ENCODE measurements around the gene PHACTR3. TPM values are rescaled to one million over a fixed set of nuclear protein-coding genes. Genes with fewer than 3 reads are reported as not detected.

The PHACTR3 gene
- total and polyA plus RNA-seq, 2 of the 8 experiments (the other 6 are each of a cell fraction or from before 2014, with no cell fraction given) = 0.05 to 0.13 TPM

GRCh38 chr20:59821201-59821600 lies 216.9 kb downstream of the PHACTR3 start:
- Histone ChIP-seq H3K79me2 (ENCODE audit: control insufficient read depth in 1 of 2, insufficient read depth in 2 of 2, low read length in 2 of 2) (no peaks in the 10 kb centered on the region), H3K4me3 (ENCODE audit: extremely low read depth in 1 of 4, insufficient read depth in 2 of 4, low read depth in 3 of 4, low read length in 4 of 4) (no peak overlapping the region), H3K14ac (ENCODE audit: insufficient read length) (no peak overlapping the region), H4K5ac (ENCODE audit: insufficient read length, low read depth, low read length) (no peak overlapping the region), H3K36me3 (ENCODE audit: control insufficient read depth in 2 of 4, insufficient read depth in 4 of 4, low read length in 3 of 4) (no peaks in the 10 kb centered on the region; a peak in 1 of 8 replicates), H3K9ac (replicated peaks in 1 of 4; ENCODE audit: extremely low read depth in 1 of 4, low read depth in 3 of 4, low read length in 3 of 4) (no peak overlapping the region), H2BK15ac (ENCODE audit: low read length) (no peak overlapping the region), H3K23ac (ENCODE audit: insufficient read length) (no peak overlapping the region), H2BK120ac (replicated peaks; ENCODE audit: low read depth, low read length) (no peak overlapping the region), H2BK12ac (ENCODE audit: low read depth, low read length) (no peak overlapping the region), H3K27ac (ENCODE audit: low read depth, low read length) (no peak overlapping the region), H4K8ac (ENCODE audit: extremely low read depth, insufficient read depth, low read length) (no peak overlapping the region), H2AK5ac (ENCODE audit: low read depth, low read length) (no peak overlapping the region), H3K4ac (replicated peaks; ENCODE audit: insufficient read length, low read depth, low read length) (no peak overlapping the region), H2AFZ (ENCODE audit: low read length) (no peak overlapping the region), H3K18ac (ENCODE audit: extremely low read depth, low read length) (no peak overlapping the region), H3K56ac (replicated peaks; ENCODE audit: insufficient read length, low read depth, low read length) (no peak overlapping the region), H3K79me1 (ENCODE audit: low read depth, low read length) (no peaks in the 10 kb centered on the region), H3K4me2 (ENCODE audit: insufficient read depth in 1 of 2, low read depth in 2 of 2, low read length in 2 of 2) (no peak overlapping the region), H2BK20ac (ENCODE audit: low read length) (no peak overlapping the region), H3K9me3 (ENCODE audit: insufficient read depth in 2 of 2, low read depth in 1 of 2, low read length in 1 of 2) (peaks cover 90 to 98% of the 10 kb centered on the region in 2 experiments), H2BK5ac (ENCODE audit: low read depth, low read length) (no peak overlapping the region), H3K4me1 (replicated peaks in 1 of 4; ENCODE audit: control insufficient read depth in 3 of 4, insufficient read depth in 4 of 4, low read length in 3 of 4) (peaks cover 0 to 4% (median 0%) of the 10 kb centered on the region in 4 experiments; a peak in 1 of 7 replicates), H4K20me1 (replicated peaks in 1 of 2; ENCODE audit: control insufficient read depth in 1 of 2, insufficient read depth in 2 of 2, low read length in 2 of 2) (peaks cover 0 to 1% of the 10 kb centered on the region in 2 experiments), H4K91ac (replicated peaks; ENCODE audit: insufficient read length, low read length) (no peak overlapping the region), H3K23me2 (ENCODE audit: low read depth, low read length) (no peaks in the 10 kb centered on the region), H3K27me3 (replicated peaks in 1 of 4; ENCODE audit: control insufficient read depth in 3 of 4, extremely low read depth in 1 of 4, insufficient read depth in 3 of 4, low read length in 3 of 4) (no peaks in the 10 kb centered on the region; a peak in 1 of 7 replicates)
- 92% methylated on average over 7 of the region's 7 CpGs; no CpG with 5 or more reads in 1 of the 2 experiments for WGBS, 2 experiments (ENCODE audit: extremely low coverage in 1 of 2, insufficient coverage in 1 of 2, insufficient read length in 1 of 2, insufficient replicate concordance in 2 of 2, low coverage in 1 of 2, low lambda C conversion rate in 2 of 2, missing lambda C conversion rate in 1 of 2)
- no peak for FAIRE-seq
- ChIA-PET POLR2A (ENCODE audit: partially characterized antibody) (no interaction called here), CTCF (ENCODE audit: partially characterized antibody) (no interaction called here)
- no peak for TF ChIP-seq POU5F1 (IDR thresholded peaks at IDR 0.05; ENCODE audit: low read depth, low read length)
- TF ChIP-seq HDAC6 (IDR thresholded peaks at IDR 0.05; ENCODE audit: low read depth, low read length) = no peak
- no peak for TF ChIP-seq NRF1 (IDR thresholded peaks at IDR 0.05; ENCODE audit: low read depth, low read length)
- TF ChIP-seq, protein P1, sequence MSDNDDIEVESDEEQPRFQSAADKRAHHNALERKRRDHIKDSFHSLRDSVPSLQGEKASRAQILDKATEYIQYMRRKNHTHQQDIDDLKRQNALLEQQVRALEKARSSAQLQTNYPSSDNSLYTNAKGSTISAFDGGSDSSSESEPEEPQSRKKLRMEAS (IDR thresholded peaks at IDR 0.05) = no peak
- TF ChIP-seq CHD1 (IDR thresholded peaks at IDR 0.05; ENCODE audit: low read depth, low read length) = no peak
- TF ChIP-seq CTBP2 (IDR thresholded peaks at IDR 0.05; ENCODE audit: borderline replicate concordance, insufficient read depth, insufficient read length, low read length) = no peak
- TF ChIP-seq POLR2AphosphoS5 (IDR thresholded peaks at IDR 0.05; ENCODE audit: low read depth, low read length) = no peak
- no peak for TF ChIP-seq JUN (IDR thresholded peaks at IDR 0.05; ENCODE audit: low read depth, low read length)
- no peak for TF ChIP-seq RBBP5 (IDR thresholded peaks at IDR 0.05; ENCODE audit: borderline replicate concordance, low read depth, low read length)
- DNase-seq (ENCODE audit: low read depth in 1 of 2, low spot score in 2 of 2) = no peak
